ENCODE measurements around the gene CST7. TPM values are rescaled to one million over a fixed set of nuclear protein-coding genes. Genes with fewer than 3 reads are reported as not detected.

Gene CST7
- total and polyA plus RNA-seq, 2 of the 13 experiments (the other 11 are each of a cell fraction or from before 2014, with no cell fraction given): not detected

DNA sequence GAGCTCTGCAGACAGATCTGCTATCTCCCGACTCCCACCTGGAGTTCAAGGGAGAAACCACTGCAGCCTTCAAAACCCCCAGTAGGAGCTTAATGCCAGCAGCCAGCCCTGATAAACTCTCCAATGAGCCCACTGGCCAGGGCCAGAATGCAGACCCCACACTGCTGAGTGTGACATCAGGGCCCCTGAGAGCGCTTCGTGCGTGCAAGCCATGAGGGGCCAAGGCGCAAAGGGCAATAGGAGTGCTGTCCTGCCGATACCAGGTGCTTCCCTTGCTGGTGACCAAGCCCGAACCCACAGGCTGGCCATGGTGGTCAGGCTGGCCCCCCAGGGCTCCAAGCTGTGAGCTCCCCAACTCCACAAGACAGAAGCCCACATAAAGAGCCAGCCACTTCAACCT lies 33.2 kb upstream of the CST7 start:
- Histone ChIP-seq H4K20me1 (ENCODE audit: insufficient read depth, low read length) (no peaks in the 10 kb centered on the region), H2AFZ (ENCODE audit: low read length) (no peak overlapping the region), H3K79me2 (ENCODE audit: insufficient read depth, low read length) (no peaks in the 10 kb centered on the region), H3K27ac (ENCODE audit: extremely low read length, insufficient read depth, low read length) (no peak overlapping the region), H3K4me2 (ENCODE audit: low read depth, low read length) (no peak overlapping the region), H3K36me3 (replicated peaks in 1 of 2; ENCODE audit: control insufficient read depth in 1 of 2, insufficient read depth in 2 of 2, low read length in 2 of 2) (no peaks in the 10 kb centered on the region), H3K27me3 (ENCODE audit: control insufficient read depth in 1 of 2, insufficient read depth in 2 of 2, low read length in 2 of 2) (peaks cover 11 to 53% of the 10 kb centered on the region in 2 experiments), H3K9me3 (ENCODE audit: low read length) (no peaks in the 10 kb centered on the region), H3K4me1 (ENCODE audit: insufficient read depth, low read length) (peaks cover 14% of the 10 kb centered on the region; the same call in 1 of the 2 replicates), H3K9ac (ENCODE audit: insufficient read depth, low read depth, low read length) (no peak overlapping the region), H3K4me3 (replicated peaks in 1 of 3; ENCODE audit: insufficient read depth in 1 of 3, low read depth in 2 of 3, low read length in 3 of 3) (no peak overlapping the region)
- FAIRE-seq (no peak), ATAC-seq (no peak), DNase-seq (ENCODE audit: low spot score) (no peak)
- POLR2A ChIA-PET: no interaction called here
- whole genome bisulfite sequencing (ENCODE audit: low lambda C conversion rate): 29% methylated on average over 1 of the region's 7 CpGs
- in situ Hi-C loops (cut with HindIII; ENCODE audit: extremely low pct_ligation_motif_present, low pct_unique_long_range_greater_than_20kb) (loop anchor here (5.0 to 25.0 kb wide), 4 partner anchors 129 to 979 kb away; no protein-coding TSS in a partner anchor), intact Hi-C loops (cut with micrococcal nuclease; ENCODE audit: unreplicated experiment) (no loop called here)
- TF ChIP-seq ZNF256 (CRISPR knock-in tag; conservative IDR thresholded peaks at IDR 0.05) (no peak), ZNF260 (CRISPR knock-in tag; IDR thresholded peaks at IDR 0.05; ENCODE audit: borderline replicate concordance, low read depth) (no peak), STAG1 (CRISPR knock-in tag; IDR thresholded peaks at IDR 0.05) (no peak), PAWR (CRISPR knock-in tag; IDR thresholded peaks at IDR 0.05; ENCODE audit: borderline replicate concordance) (no peak), ZNF543 (CRISPR knock-in tag; IDR thresholded peaks at IDR 0.05) (no peak), RAD21 (CRISPR knock-in tag; IDR thresholded peaks at IDR 0.05) (no peak)
- TF ChIP-seq, protein P1, sequence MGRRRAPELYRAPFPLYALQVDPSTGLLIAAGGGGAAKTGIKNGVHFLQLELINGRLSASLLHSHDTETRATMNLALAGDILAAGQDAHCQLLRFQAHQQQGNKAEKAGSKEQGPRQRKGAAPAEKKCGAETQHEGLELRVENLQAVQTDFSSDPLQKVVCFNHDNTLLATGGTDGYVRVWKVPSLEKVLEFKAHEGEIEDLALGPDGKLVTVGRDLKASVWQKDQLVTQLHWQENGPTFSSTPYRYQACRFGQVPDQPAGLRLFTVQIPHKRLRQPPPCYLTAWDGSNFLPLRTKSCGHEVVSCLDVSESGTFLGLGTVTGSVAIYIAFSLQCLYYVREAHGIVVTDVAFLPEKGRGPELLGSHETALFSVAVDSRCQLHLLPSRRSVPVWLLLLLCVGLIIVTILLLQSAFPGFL (CRISPR knock-in tag; IDR thresholded peaks at IDR 0.05): no peak
- no TSS peak for BruUV-seq (replicated peaks)
- CTCF ChIA-PET (ENCODE audit: low intra/inter-chr PET ratio, low total read pairs): no interaction called here

DNA sequence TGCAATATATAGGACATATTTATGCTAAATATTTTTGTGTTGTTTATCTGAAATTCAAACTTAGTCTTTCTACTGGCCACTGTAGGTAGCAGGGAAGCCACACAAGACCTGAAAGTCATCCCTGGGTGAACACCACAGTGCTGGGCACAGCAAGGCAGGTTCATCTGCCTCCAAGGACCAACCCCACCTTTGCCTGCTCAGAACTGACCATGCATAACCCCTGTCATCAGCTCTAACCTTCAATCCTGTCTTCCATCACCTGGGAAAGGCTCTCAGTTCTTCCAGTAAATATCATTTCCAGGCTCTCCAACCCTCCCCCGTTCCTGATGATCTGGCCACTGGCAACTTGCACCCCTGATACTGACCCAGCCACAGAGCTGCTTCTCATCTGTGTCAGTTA lies 32.7 kb upstream of the CST7 start:
- H3K9ac ChIP-seq (ENCODE audit: insufficient read depth, low read depth, low read length): no peak overlapping the region
- BruUV-seq (replicated peaks): no TSS peak
- WGBS (ENCODE audit: low lambda C conversion rate): 0% methylated on average over 1 of the region's 1 CpG
- no peak overlapping the region for H2AFZ ChIP-seq (ENCODE audit: low read length)
- ChIA-PET POLR2A (no interaction called here), CTCF (ENCODE audit: low intra/inter-chr PET ratio, low total read pairs) (no interaction called here)
- in situ Hi-C loops (cut with HindIII; ENCODE audit: extremely low pct_ligation_motif_present, low pct_unique_long_range_greater_than_20kb): loop anchor here (5.0 to 25.0 kb wide), 4 partner anchors 129 to 979 kb away; no protein-coding TSS in a partner anchor
- no peaks in the 10 kb centered on the region for H3K9me3 ChIP-seq (ENCODE audit: low read length)
- H4K20me1 ChIP-seq (ENCODE audit: insufficient read depth, low read length): no peaks in the 10 kb centered on the region
- H3K79me2 ChIP-seq (ENCODE audit: insufficient read depth, low read length): no peaks in the 10 kb centered on the region
- no peak for FAIRE-seq
- no peak overlapping the region for H3K4me2 ChIP-seq (ENCODE audit: low read depth, low read length)
- peaks cover 15% of the 10 kb centered on the region; the same call in 1 of the 2 replicates for H3K4me1 ChIP-seq (ENCODE audit: insufficient read depth, low read length)
- no peak for ATAC-seq
- intact Hi-C loops (cut with micrococcal nuclease; ENCODE audit: unreplicated experiment): no loop called here
- no peak for DNase-seq (ENCODE audit: low spot score)
- no peaks in the 10 kb centered on the region for H3K36me3 ChIP-seq (replicated peaks in 1 of 2; ENCODE audit: control insufficient read depth in 1 of 2, insufficient read depth in 2 of 2, low read length in 2 of 2)
- peaks cover 11 to 50% of the 10 kb centered on the region in 2 experiments for H3K27me3 ChIP-seq (ENCODE audit: control insufficient read depth in 1 of 2, insufficient read depth in 2 of 2, low read length in 2 of 2)
- no peak overlapping the region for H3K4me3 ChIP-seq (replicated peaks in 1 of 3; ENCODE audit: insufficient read depth in 1 of 3, low read depth in 2 of 3, low read length in 3 of 3)
- no peak overlapping the region for H3K27ac ChIP-seq (ENCODE audit: extremely low read length, insufficient read depth, low read length)
- no peak for TF ChIP-seq RCOR2 (CRISPR knock-in tag; IDR thresholded peaks at IDR 0.05)
- TF ChIP-seq MED8 (CRISPR knock-in tag; IDR thresholded peaks at IDR 0.05; ENCODE audit: insufficient replicate concordance): no peak
- TF ChIP-seq, protein P2, sequence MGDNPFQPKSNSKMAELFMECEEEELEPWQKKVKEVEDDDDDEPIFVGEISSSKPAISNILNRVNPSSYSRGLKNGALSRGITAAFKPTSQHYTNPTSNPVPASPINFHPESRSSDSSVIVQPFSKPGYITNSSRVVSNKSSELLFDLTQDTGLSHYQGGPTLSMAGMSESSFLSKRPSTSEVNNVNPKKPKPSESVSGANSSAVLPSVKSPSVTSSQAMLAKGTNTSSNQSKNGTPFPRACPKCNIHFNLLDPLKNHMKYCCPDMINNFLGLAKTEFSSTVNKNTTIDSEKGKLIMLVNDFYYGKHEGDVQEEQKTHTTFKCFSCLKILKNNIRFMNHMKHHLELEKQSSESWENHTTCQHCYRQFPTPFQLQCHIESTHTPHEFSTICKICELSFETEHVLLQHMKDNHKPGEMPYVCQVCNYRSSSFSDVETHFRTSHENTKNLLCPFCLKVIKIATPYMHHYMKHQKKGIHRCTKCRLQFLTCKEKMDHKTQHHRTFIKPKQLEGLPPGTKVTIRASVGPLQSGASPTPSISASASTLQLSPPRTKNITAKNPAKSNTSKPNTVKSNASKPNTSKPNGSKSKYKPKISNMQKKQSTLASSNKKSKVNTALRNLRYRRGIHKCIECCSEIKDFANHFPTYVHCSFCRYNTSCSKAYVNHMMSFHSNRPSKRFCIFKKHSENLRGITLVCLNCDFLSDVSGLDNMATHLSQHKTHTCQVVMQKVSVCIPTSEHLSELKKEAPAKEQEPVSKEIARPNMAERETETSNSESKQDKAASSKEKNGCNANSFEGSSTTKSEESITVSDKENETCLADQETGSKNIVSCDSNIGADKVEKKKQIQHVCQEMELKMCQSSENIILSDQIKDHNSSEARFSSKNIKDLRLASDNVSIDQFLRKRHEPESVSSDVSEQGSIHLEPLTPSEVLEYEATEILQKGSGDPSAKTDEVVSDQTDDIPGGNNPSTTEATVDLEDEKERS (CRISPR knock-in tag; IDR thresholded peaks at IDR 0.05): no peak
- no peak for TF ChIP-seq ZNF550 (CRISPR knock-in tag; IDR thresholded peaks at IDR 0.05; ENCODE audit: borderline replicate concordance)
- TF ChIP-seq RFX5 (IDR thresholded peaks at IDR 0.05; ENCODE audit: low read depth, low read length): no peak
- no peak for TF ChIP-seq ZNF280B (CRISPR knock-in tag; IDR thresholded peaks at IDR 0.05; ENCODE audit: borderline replicate concordance)
- TF ChIP-seq SIX4 (CRISPR knock-in tag; IDR thresholded peaks at IDR 0.05): no peak

All from HepG2 (cell line).